HCT116 (cell line): Measurements from ENCODE around the gene FAM151B. TPM values are rescaled to one million over a fixed set of nuclear protein-coding genes. Genes with fewer than 3 reads are reported as not detected.

Experiments
- ATAC-seq: fragments of 200-7000 bp; cut with Tn5 transposase; 2 replicates; pipeline ENCODE4 v1.9.1; 2020; ENCODE audit warnings: mild to moderate bottlenecking, moderate library complexity
- BruUV-seq: library from RNA; stranded (reverse); fragments of 400-500 nt; replicated peaks from 2 replicates; lab custom pipeline; 2021; lab: Mats Ljungman, UMichigan
- CTCF ChIA-PET: fragments of 300-600 bp; sonication (Branson Sonifier 250); formaldehyde crosslinking; loops from one replicate; lab custom pipeline; 2021; ENCODE audit warnings: antibody characterized with exemption; lab: Charles Lee
- POLR2A ChIA-PET: fragments of 300-600, 350-600 bp; sonication (Branson Sonifier 250); formaldehyde crosslinking; loops from one replicate; lab custom pipeline; 2021; ENCODE audit warnings: antibody characterized with exemption; lab: Charles Lee
- RAD21 ChIA-PET, 2 experiments: fragments of 300-600 bp; sonication (Branson Sonifier 250); formaldehyde crosslinking; loops; one replicate each; lab custom pipeline; 2023; ENCODE audit warnings: low total read pairs in 2 of 2; ENCODE audit not compliant: uncharacterized antibody in 2 of 2, unreplicated experiment in 2 of 2, low non-redundant PET in 1 of 2; lab: Charles Lee
- DNase-seq: peaks from one replicate; pipeline ENCODE4 v3.0.0-alpha.2; 2010; ENCODE audit warnings: low read depth, low spot score
- H2AFZ ChIP-seq: fragments of 200-600 bp; shearing (Covaris generic), sonication (generic); 2 replicates; pipeline ENCODE4 v1.6.1; 2017; ENCODE audit warnings: low read depth, mixed run types, mixed read lengths, antibody characterized with exemption, low read length; ENCODE audit not compliant: poor library complexity, severe bottlenecking
- H3K27ac ChIP-seq: 2 replicates; pipeline ENCODE4 v1.5.1; 2012; ENCODE audit warnings: low read depth, low read length
- H3K27me3 ChIP-seq: fragments of 200-600 bp; sonication (generic); 2 replicates; pipeline ENCODE4 v1.6.1; 2016; ENCODE audit warnings: mixed run types, low read length, mixed read lengths; ENCODE audit not compliant: insufficient read depth
- H3K36me3 ChIP-seq, 2 experiments: fragments of 200-500 bp in 1 of 2; fragments of 200-600 bp in 1 of 2; sonication (Bioruptor generic) in 1 of 2; sonication (generic) in 1 of 2; 2 replicates each; pipeline versions ENCODE4 v1.5.1 to v1.6.1; 2014 to 2016; ENCODE audit warnings: low read length in 2 of 2, inconsistent platforms in 1 of 2, mixed read lengths in 1 of 2, mixed run types in 1 of 2; ENCODE audit not compliant: insufficient read depth in 2 of 2, control insufficient read depth in 1 of 2
- H3K4me1 ChIP-seq, 2 experiments: fragments of 200-600 bp in 1 of 2; sonication (generic) in 1 of 2; 2 replicates each; pipeline versions ENCODE4 v1.5.1 to v1.6.1; 2012 to 2017; ENCODE audit warnings: low read length in 2 of 2, inconsistent platforms in 1 of 2, mild to moderate bottlenecking in 1 of 2, mixed read lengths in 1 of 2, mixed run types in 1 of 2, moderate library complexity in 1 of 2; ENCODE audit not compliant: insufficient read depth in 2 of 2, control insufficient read depth in 1 of 2
- H3K4me2 ChIP-seq: fragments of 200-600 bp; sonication (generic); 2 replicates; pipeline ENCODE4 v1.6.1; 2017; ENCODE audit warnings: mixed run types, low read length, mixed read lengths
- H3K4me3 ChIP-seq, 2 experiments: fragments of 200-600 bp in 1 of 2; sonication (generic) in 1 of 2; replicated peaks in 1 of 2; 2 replicates each; pipeline ENCODE4 v1.5.1; 2011 to 2016; ENCODE audit warnings: low read length in 2 of 2, control low read depth in 1 of 2, low read depth in 1 of 2, mild to moderate bottlenecking in 1 of 2, mixed read lengths in 1 of 2, mixed run types in 1 of 2
- H3K79me2 ChIP-seq: fragments of 200-600 bp; sonication (generic); 2 replicates; pipeline ENCODE4 v1.6.1; 2017; ENCODE audit warnings: mild to moderate bottlenecking, mixed run types, low read length, moderate library complexity, mixed read lengths; ENCODE audit not compliant: insufficient read depth
- H3K9ac ChIP-seq: fragments of 200-600 bp; sonication (generic); 2 replicates; pipeline ENCODE4 v1.6.1; 2016; ENCODE audit warnings: low read length, mixed read lengths
- H3K9me2 ChIP-seq: fragments of 200-600 bp; sonication (generic), shearing (Covaris generic); 2 replicates; pipeline ENCODE4 v1.6.1; 2017; ENCODE audit warnings: mixed run types, mild to moderate bottlenecking, moderate library complexity; ENCODE audit not compliant: insufficient read depth
- H3K9me3 ChIP-seq, 2 experiments: fragments of 200-500 bp in 1 of 2; fragments of 200-600 bp in 1 of 2; sonication (Bioruptor generic) in 1 of 2; sonication (generic) in 1 of 2; 2 replicates each; pipeline ENCODE4 v1.6.1; 2014 to 2017; ENCODE audit warnings: low read length in 2 of 2, mixed read lengths in 2 of 2, inconsistent platforms in 1 of 2, low read depth in 1 of 2, mild to moderate bottlenecking in 1 of 2, mixed run types in 1 of 2, moderate library complexity in 1 of 2; ENCODE audit not compliant: control insufficient read depth in 1 of 2, insufficient read depth in 1 of 2
- H4K20me1 ChIP-seq: fragments of 200-600 bp; sonication (generic), shearing (Covaris generic); 2 replicates; pipeline ENCODE4 v1.6.1; 2017; ENCODE audit warnings: mixed run types, mild to moderate bottlenecking, moderate library complexity; ENCODE audit not compliant: insufficient read depth
- CEBPB ChIP-seq: IDR thresholded peaks from 2 replicates; pipeline ENCODE4 v1.6.1; 2012; ENCODE audit warnings: low read depth
- POLR2AphosphoS5 ChIP-seq: IDR thresholded peaks from 2 replicates; pipeline ENCODE4 v1.6.1; 2011; ENCODE audit warnings: mild to moderate bottlenecking, low read depth, low read length, moderate library complexity
- SRF ChIP-seq: IDR thresholded peaks from 2 replicates; pipeline ENCODE4 v1.6.1; 2012; ENCODE audit warnings: low read depth
- intact Hi-C: fragments of 100-400 bp; cut with micrococcal nuclease; formaldehyde crosslinking; loops from 2 replicates; pipeline ENCODE4 v1.10.0; 2022
- total RNA-seq: library from RNA; stranded (reverse); gene quantifications from one replicate; pipeline ENCODE4 v1.2.1, GENCODE V29; 2021; ENCODE audit not compliant: unreplicated experiment
- TF ChIP-seq, protein P1 (sequence below): IDR thresholded peaks from 2 replicates; pipeline ENCODE4 v1.6.1; 2011; ENCODE audit warnings: mild to moderate bottlenecking, low read length, moderate library complexity; ENCODE audit not compliant: insufficient replicate concordance; ENCODE audit errors: extremely low read depth

FAM151B gene
- total RNA-seq, 1 experiment from 2014 or later: 1.2 TPM

DNA sequence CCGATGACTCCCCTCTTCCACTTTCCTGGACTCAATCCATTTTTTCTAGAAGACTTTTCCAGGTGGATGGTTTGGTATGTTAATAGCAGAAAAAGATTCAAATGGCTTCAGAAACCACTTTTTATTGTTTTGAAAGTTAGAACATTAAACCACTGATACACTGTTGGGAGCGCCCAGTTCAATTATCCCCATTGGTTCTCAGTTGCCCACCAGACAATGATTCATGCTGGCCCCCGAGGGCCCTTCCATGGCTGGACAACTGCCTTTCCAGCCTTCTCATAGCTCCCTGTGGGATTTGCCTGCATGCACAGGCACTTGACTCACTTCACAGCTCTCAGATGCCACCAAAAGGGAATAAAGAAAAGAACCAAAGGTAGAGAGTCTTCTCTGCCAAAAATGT, 103.5 kb downstream of the FAM151B start:
- Histone ChIP-seq H4K20me1 (no peaks in the 10 kb centered on the region), H2AFZ (no peak overlapping the region), H3K4me1 (no peaks in the 10 kb centered on the region), H3K9ac (no peak overlapping the region), H3K9me3 (no peaks in the 10 kb centered on the region), H3K27me3 (no peaks in the 10 kb centered on the region), H3K36me3 (no peaks in the 10 kb centered on the region), H3K4me3 (no peak overlapping the region), H3K27ac (no peak overlapping the region), H3K4me2 (no peak overlapping the region), H3K79me2 (no peaks in the 10 kb centered on the region), H3K9me2 (no peaks in the 10 kb centered on the region)
- intact Hi-C loops: no loop called here
- ChIA-PET CTCF (no interaction called here), RAD21 (no interaction called here), POLR2A (no interaction called here)
- ATAC-seq: no peak
- no peak for DNase-seq
- TF ChIP-seq, protein P1, sequence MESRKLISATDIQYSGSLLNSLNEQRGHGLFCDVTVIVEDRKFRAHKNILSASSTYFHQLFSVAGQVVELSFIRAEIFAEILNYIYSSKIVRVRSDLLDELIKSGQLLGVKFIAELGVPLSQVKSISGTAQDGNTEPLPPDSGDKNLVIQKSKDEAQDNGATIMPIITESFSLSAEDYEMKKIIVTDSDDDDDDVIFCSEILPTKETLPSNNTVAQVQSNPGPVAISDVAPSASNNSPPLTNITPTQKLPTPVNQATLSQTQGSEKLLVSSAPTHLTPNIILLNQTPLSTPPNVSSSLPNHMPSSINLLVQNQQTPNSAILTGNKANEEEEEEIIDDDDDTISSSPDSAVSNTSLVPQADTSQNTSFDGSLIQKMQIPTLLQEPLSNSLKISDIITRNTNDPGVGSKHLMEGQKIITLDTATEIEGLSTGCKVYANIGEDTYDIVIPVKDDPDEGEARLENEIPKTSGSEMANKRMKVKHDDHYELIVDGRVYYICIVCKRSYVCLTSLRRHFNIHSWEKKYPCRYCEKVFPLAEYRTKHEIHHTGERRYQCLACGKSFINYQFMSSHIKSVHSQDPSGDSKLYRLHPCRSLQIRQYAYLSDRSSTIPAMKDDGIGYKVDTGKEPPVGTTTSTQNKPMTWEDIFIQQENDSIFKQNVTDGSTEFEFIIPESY: no peak
- no TSS peak for BruUV-seq

DNA sequence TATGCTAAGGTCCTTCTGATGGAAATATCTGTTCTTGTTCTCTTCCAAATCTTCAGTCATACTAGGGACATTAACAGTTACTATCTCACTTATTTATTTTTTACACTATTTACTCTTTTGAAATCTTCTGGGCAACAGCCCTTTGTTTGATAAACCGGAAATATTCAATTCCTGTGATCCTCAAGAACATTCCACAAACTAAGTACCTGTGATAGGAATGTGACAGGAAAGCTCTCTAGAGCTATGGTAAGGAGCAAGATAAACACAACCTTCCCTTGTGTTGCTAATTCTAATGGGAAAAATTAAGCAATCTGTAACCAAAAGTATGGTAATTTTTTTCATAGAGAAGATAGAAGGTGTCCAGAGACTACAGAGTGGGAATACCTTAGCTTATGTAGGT, 104.2 kb downstream of the FAM151B start:
- Histone ChIP-seq H3K27me3 (no peaks in the 10 kb centered on the region), H3K4me1 (no peaks in the 10 kb centered on the region), H3K27ac (no peak overlapping the region), H3K4me3 (no peak overlapping the region), H3K9ac (no peak overlapping the region), H3K9me3 (no peaks in the 10 kb centered on the region), H3K79me2 (no peaks in the 10 kb centered on the region), H3K4me2 (no peak overlapping the region), H3K9me2 (no peaks in the 10 kb centered on the region), H4K20me1 (no peaks in the 10 kb centered on the region), H2AFZ (no peak overlapping the region), H3K36me3 (no peaks in the 10 kb centered on the region)
- ATAC-seq (no peak), DNase-seq (no peak)
- no peak for TF ChIP-seq POLR2AphosphoS5
- no peak for TF ChIP-seq CEBPB
- TF ChIP-seq SRF: no peak
- TF ChIP-seq, protein P1: no peak
- no TSS peak for BruUV-seq
- intact Hi-C loops: no loop called here
- RAD21 ChIA-PET: no interaction called here
- CTCF ChIA-PET: no interaction called here
- POLR2A ChIA-PET: no interaction called here

Other genes starting within 250 kb of the FAM151B start
- gene SERINC5, start 232.1 kb upstream of the FAM151B start, total RNA-seq: 39.3 TPM
- not detected for gene SPZ1, start 168.1 kb upstream of the FAM151B start, total RNA-seq
- 24.2 TPM for gene ZFYVE16, start 80.0 kb upstream of the FAM151B start, total RNA-seq
- gene ANKRD34B, start 82.2 kb downstream of the FAM151B start, total RNA-seq: not detected
- gene MSH3, start 166.6 kb downstream of the FAM151B start, total RNA-seq: 4.9 TPM
- 58.7 TPM for gene DHFR, start 166.9 kb downstream of the FAM151B start, total RNA-seq